Fibroblast of villous mesenchyme (primary cell): ENCODE results near the gene HEXD. TPM values are rescaled to one million over a fixed set of nuclear protein-coding genes. Genes with fewer than 3 reads are reported as not detected.

Source experiments
- DNase-seq: peaks from one replicate; pipeline ENCODE4 v3.0.0-alpha.2; 2010; ENCODE audit warnings: low read depth
- H3K4me3 ChIP-seq: 2 replicates; pipeline ENCODE4 v1.5.1; 2011; ENCODE audit warnings: low read depth, mild to moderate bottlenecking, low read length
- CTCF ChIP-seq: IDR thresholded peaks from 2 replicates; pipeline ENCODE4 v1.5.1; 2012; ENCODE audit warnings: low read depth, mild to moderate bottlenecking, low read length; ENCODE audit not compliant: insufficient read depth
- total RNA-seq: library from RNA; depleted of rRNA; stranded (reverse); fragments of >200 nt; gene quantifications from 2 replicates; pipeline ENCODE4 v1.2.3, GENCODE V29; 2012

The HEXD gene
- total RNA-seq, 1 donor = 12.5 TPM

GRCh38 chr17:82439194-82439828, 21.2 kb downstream of the HEXD start:
- TF ChIP-seq CTCF = no peak
- no peak for DNase-seq
- H3K4me3 ChIP-seq = no peak overlapping the region

GRCh38 chr17:82439829-82440365, 21.8 kb downstream of the HEXD start:
- no peak overlapping the region for H3K4me3 ChIP-seq
- DNase-seq = no peak
- no peak for TF ChIP-seq CTCF

- H3K4me3 ChIP-seq = no peak overlapping the region
- TF ChIP-seq CTCF = no peak
- no peak for DNase-seq
Observed at GRCh38 chr17:82440469-82440981, 22.4 kb downstream of the HEXD start.

GRCh38 chr17:82440991-82441627, 23.0 kb downstream of the HEXD start:
- DNase-seq = no peak
- TF ChIP-seq CTCF = no peak
- H3K4me3 ChIP-seq = no peak overlapping the region

- no peak overlapping the region for H3K4me3 ChIP-seq
- TF ChIP-seq CTCF = no peak
- DNase-seq = no peak
Observed at GRCh38 chr17:82441691-82442487, 23.7 kb downstream of the HEXD start.

GRCh38 chr17:82442643-82443464, 24.7 kb downstream of the HEXD start:
- no peak for TF ChIP-seq CTCF
- no peak overlapping the region for H3K4me3 ChIP-seq
- no peak for DNase-seq
